Stimulated activated effector memory CD8-positive, alpha-beta T cell treated with anti-CD3 and anti-CD28 coated beads, Interleukin-12 subunit alpha, Interleukin-12 subunit beta, amount 100 ng/mL, for 72 hours (primary cell): ENCODE results near the gene ZNF165.

ENCODE experiments used
- ATAC-seq: fragments of 150-1000 bp; cut with Tn5 transposase; 2 replicates; pipeline ENCODE4 v1.10.0; 2021
- DNase-seq, 2 donors: peaks; one replicate each; pipeline ENCODE4 v3.0.0; 2021 to 2022; ENCODE audit warnings: low spot score in 2 of 2
- H3K27ac Mint-ChIP-seq: one replicate; pipeline ENCODE4 v1.8.0; 2022; ENCODE audit warnings: mild to moderate bottlenecking, mixed read lengths
- H3K36me3 Mint-ChIP-seq: one replicate; pipeline ENCODE4 v1.8.0; 2022; ENCODE audit warnings: mild to moderate bottlenecking, mixed read lengths
- H3K4me1 Mint-ChIP-seq: one replicate; pipeline ENCODE4 v1.8.0; 2022; ENCODE audit warnings: mixed read lengths
- H3K4me3 Mint-ChIP-seq: one replicate; pipeline ENCODE4 v1.8.0; 2022; ENCODE audit warnings: mild to moderate bottlenecking, mixed read lengths
- H3K9me3 Mint-ChIP-seq: one replicate; pipeline ENCODE4 v1.8.0; 2022; ENCODE audit warnings: mixed read lengths

ZNF165 gene

DNA sequence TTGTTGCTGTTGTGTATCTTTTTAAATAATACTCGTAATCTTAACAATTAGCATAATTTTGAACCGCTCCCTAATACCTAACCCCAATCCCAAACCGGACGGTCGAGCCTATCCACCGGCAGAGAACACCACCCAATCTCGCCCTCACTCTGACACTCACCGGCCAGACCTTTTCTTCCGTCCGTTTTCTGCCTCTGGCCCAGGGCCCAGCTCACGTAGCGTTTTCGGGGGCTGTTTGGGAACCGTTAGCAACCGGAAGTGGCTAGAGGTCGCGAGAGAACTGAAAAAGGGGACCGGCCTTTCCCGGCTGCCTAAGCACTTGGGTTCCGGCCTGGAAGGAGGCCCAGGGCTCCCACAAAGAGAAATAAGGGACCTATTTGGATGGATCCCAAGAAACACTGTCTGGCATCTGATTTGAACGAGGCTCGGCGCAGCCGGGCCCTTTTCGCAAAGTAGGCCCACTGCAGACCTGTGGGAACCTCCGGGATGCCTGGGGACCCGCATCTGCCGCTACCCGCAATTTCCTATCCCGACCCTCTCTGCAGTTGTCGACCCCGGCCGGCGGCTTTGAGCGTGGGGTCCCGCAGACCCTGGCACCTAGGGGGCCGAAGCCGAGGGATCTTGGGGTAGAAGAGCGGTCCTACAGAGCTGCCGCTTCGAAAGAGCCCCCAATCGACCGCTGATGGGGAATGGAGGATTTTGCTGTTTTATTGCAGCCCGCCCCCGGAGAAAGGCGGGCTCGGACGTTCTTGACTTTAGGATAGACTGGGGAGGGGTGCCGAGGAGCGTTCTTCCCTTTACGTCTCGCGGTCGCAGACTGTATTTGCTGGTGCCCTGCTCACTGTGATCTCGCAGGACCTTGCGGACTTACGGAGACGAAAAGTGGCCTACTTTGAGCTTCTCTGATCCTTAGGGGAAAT, 56.5 kb downstream of the ZNF165 start:
- Mint-ChIP-seq H3K36me3 (peaks cover 45% of the 10 kb centered on the region), H3K4me3 (peak overlapping the region; percentile 93), H3K4me1 (peaks cover 68% of the 10 kb centered on the region), H3K27ac (peak overlapping the region; percentile 99), H3K9me3 (no peaks in the 10 kb centered on the region)
- peak; percentile 69 to 91 for DNase-seq
- ATAC-seq, result peak; percentile 74

DNA sequence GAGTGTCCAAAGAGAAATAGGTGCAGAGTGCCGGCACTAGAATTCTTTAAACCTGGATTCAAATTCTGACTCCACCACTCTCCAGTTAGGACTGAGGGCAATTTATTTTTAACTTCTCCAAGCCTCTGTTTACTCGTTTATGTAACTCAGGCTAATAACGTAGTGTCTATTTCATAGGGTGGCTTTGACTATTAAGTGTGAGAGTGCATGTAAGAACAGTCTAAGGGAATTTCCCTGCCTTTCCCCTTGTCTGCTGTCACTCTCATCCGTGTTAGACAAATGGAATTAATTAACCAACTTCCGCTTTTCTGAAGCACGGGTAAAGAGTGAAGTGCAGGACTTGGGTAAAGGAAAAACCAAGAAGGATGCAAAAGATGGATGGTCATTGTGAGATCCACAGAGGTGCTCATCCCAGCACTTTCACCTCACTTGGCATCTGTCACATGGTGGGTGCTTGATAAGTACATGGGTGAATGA, 57.2 kb downstream of the ZNF165 start:
- no peaks in the 10 kb centered on the region for H3K9me3 Mint-ChIP-seq
- peaks cover 46% of the 10 kb centered on the region for H3K36me3 Mint-ChIP-seq
- peaks cover 66% of the 10 kb centered on the region for H3K4me1 Mint-ChIP-seq
- peak overlapping the region; percentile 93 for H3K4me3 Mint-ChIP-seq
- peak; percentile 71 for ATAC-seq
- peak overlapping the region; percentile 99 for H3K27ac Mint-ChIP-seq
- peak; percentile 14 to 58 for DNase-seq
